PC-9 (cell line): ENCODE results near the gene ZNF654. TPM values are rescaled to one million over a fixed set of nuclear protein-coding genes. Genes with fewer than 3 reads are reported as not detected.

Experiments
- BruUV-seq: library from RNA; stranded (reverse); fragments of 400-500 nt; replicated peaks from 2 replicates; lab custom pipeline; 2021; lab: Mats Ljungman, UMichigan
- CTCF ChIA-PET: fragments of 300-600 bp; sonication (Branson Sonifier 250); formaldehyde crosslinking; loops from one replicate; lab custom pipeline; 2022; ENCODE audit warnings: antibody characterized with exemption; lab: Charles Lee
- POLR2A ChIA-PET: fragments of 300-600 bp; sonication (Branson Sonifier 250); formaldehyde crosslinking; loops from one replicate; lab custom pipeline; 2022; ENCODE audit warnings: antibody characterized with exemption; ENCODE audit not compliant: unreplicated experiment; lab: Charles Lee
- DNase-seq, 2 experiments: peaks; one replicate each; pipeline versions ENCODE4 v3.0.0 to v3.0.0-alpha.2; 2015 to 2022; ENCODE audit warnings: mixed read lengths in 1 of 2
- H2AFZ ChIP-seq: fragments of 200-600 bp; sonication (generic); 2 replicates; pipeline ENCODE4 v1.8.1; 2017; ENCODE audit warnings: antibody characterized with exemption
- H3F3A ChIP-seq: fragments of 200-600 bp; sonication (generic); 2 replicates; pipeline ENCODE4 v1.8.1; 2017; ENCODE audit warnings: antibody characterized with exemption, mild to moderate bottlenecking, low read depth; ENCODE audit not compliant: insufficient read depth
- H3K27ac ChIP-seq: fragments of 200-600 bp; sonication (generic); 2 replicates; pipeline ENCODE4 v1.6.1; 2016; ENCODE audit warnings: mixed run types
- H3K27me3 ChIP-seq: fragments of 200-600 bp; sonication (generic); 2 replicates; pipeline ENCODE4 v1.6.1; 2016; ENCODE audit warnings: low read depth, mixed run types; ENCODE audit not compliant: insufficient read depth
- H3K36me3 ChIP-seq: fragments of 200-600 bp; sonication (generic); 2 replicates; pipeline ENCODE4 v1.6.1; 2016; ENCODE audit warnings: low read depth, mixed run types
- H3K4me1 ChIP-seq: fragments of 200-600 bp; sonication (generic); replicated peaks from 2 replicates; pipeline ENCODE4 v1.6.1; 2016; ENCODE audit warnings: mixed run types; ENCODE audit not compliant: insufficient read depth
- H3K4me2 ChIP-seq: fragments of 200-600 bp; sonication (generic); 2 replicates; pipeline ENCODE4 v1.6.1; 2017; ENCODE audit warnings: mixed run types
- H3K4me3 ChIP-seq: fragments of 200-600 bp; sonication (generic); 2 replicates; pipeline ENCODE4 v1.6.1; 2016; ENCODE audit warnings: mixed run types
- H3K79me2 ChIP-seq: fragments of 200-600 bp; sonication (generic); 2 replicates; pipeline ENCODE4 v1.6.1; 2017; ENCODE audit warnings: low read depth, mixed run types
- H3K9me2 ChIP-seq: fragments of 200-600 bp; sonication (generic); 2 replicates; pipeline ENCODE4 v1.8.1; 2017; ENCODE audit warnings: mild to moderate bottlenecking; ENCODE audit not compliant: insufficient read depth
- H3K9me3 ChIP-seq: fragments of 200-600 bp; sonication (generic); 2 replicates; pipeline ENCODE4 v1.8.1; 2016; ENCODE audit warnings: low read depth; ENCODE audit not compliant: insufficient read depth
- H4K20me1 ChIP-seq: fragments of 200-600 bp; sonication (generic); 2 replicates; pipeline ENCODE4 v1.8.1; 2017; ENCODE audit not compliant: insufficient read depth
- CTCF ChIP-seq: fragments of 200-600 bp; sonication (generic); conservative IDR thresholded peaks from 2 replicates; pipeline ENCODE4 v1.6.1; 2017; ENCODE audit warnings: mixed run types, antibody characterized with exemption, mild to moderate bottlenecking, moderate library complexity
- EZH2 ChIP-seq: fragments of 200-600 bp; sonication (generic); IDR thresholded peaks from 2 replicates; pipeline ENCODE4 v1.8.0; 2017; ENCODE audit warnings: antibody characterized with exemption, low read depth
- intact Hi-C: fragments of 100-400 bp; cut with micrococcal nuclease; formaldehyde crosslinking; loops from one replicate; pipeline ENCODE4 v1.10.0; 2022; ENCODE audit not compliant: unreplicated experiment
- total RNA-seq: library from RNA; stranded (reverse); gene quantifications from 2 replicates; pipeline ENCODE4 v1.2.3, GENCODE V29; 2021

Gene ZNF654
- total RNA-seq, 1 experiment from 2014 or later: 9.6 TPM

GRCh38 chr3:88188436-88188835, 129.4 kb downstream of the ZNF654 start:
- Histone ChIP-seq H3K9me2 (no peaks in the 10 kb centered on the region), H2AFZ (no peak overlapping the region), H3K27me3 (no peaks in the 10 kb centered on the region), H4K20me1 (no peaks in the 10 kb centered on the region), H3K4me2 (no peak overlapping the region), H3K4me1 (no peaks in the 10 kb centered on the region), H3K27ac (no peak overlapping the region), H3K9me3 (no peaks in the 10 kb centered on the region), H3F3A (no peaks in the 10 kb centered on the region), H3K4me3 (no peak overlapping the region), H3K79me2 (no peaks in the 10 kb centered on the region), H3K36me3 (no peaks in the 10 kb centered on the region)
- TF ChIP-seq CTCF (no peak), EZH2 (no peak)
- intact Hi-C loops: no loop called here
- no peak for DNase-seq
- POLR2A ChIA-PET: no interaction called here
- BruUV-seq: no TSS peak
- CTCF ChIA-PET: no interaction called here

GRCh38 chr3:88189361-88189810, 130.3 kb downstream of the ZNF654 start:
- intact Hi-C loops: no loop called here
- H4K20me1 ChIP-seq: no peaks in the 10 kb centered on the region
- H3K9me2 ChIP-seq: no peaks in the 10 kb centered on the region
- CTCF ChIA-PET: no interaction called here
- DNase-seq: no peak
- BruUV-seq: no TSS peak
- no peaks in the 10 kb centered on the region for H3K27me3 ChIP-seq
- no peaks in the 10 kb centered on the region for H3F3A ChIP-seq
- H2AFZ ChIP-seq: 0 out of 2 replicates have a peak overlapping the region, but pooled peaks have one; percentile 47
- no peak overlapping the region for H3K4me3 ChIP-seq
- no peak overlapping the region for H3K27ac ChIP-seq
- no peaks in the 10 kb centered on the region for H3K9me3 ChIP-seq
- peak overlapping the region; percentile 40 for H3K4me2 ChIP-seq
- POLR2A ChIA-PET: no interaction called here
- no peaks in the 10 kb centered on the region for H3K36me3 ChIP-seq
- H3K79me2 ChIP-seq: no peaks in the 10 kb centered on the region
- TF ChIP-seq EZH2 (no peak), CTCF (no peak)
- no peaks in the 10 kb centered on the region for H3K4me1 ChIP-seq

GRCh38 chr3:88191872-88192409, 132.9 kb downstream of the ZNF654 start:
- H2AFZ ChIP-seq: no peak overlapping the region
- H3K9me3 ChIP-seq: no peaks in the 10 kb centered on the region
- CTCF ChIA-PET: no interaction called here
- no peak overlapping the region for H3K27ac ChIP-seq
- POLR2A ChIA-PET: no interaction called here
- H3K9me2 ChIP-seq: no peaks in the 10 kb centered on the region
- TF ChIP-seq CTCF (no peak), EZH2 (no peak)
- intact Hi-C loops: no loop called here
- H3K79me2 ChIP-seq: no peaks in the 10 kb centered on the region
- no peak for DNase-seq
- H3K4me3 ChIP-seq: no peak overlapping the region
- no peaks in the 10 kb centered on the region for H3K27me3 ChIP-seq
- no peaks in the 10 kb centered on the region for H4K20me1 ChIP-seq
- H3F3A ChIP-seq: no peaks in the 10 kb centered on the region
- H3K36me3 ChIP-seq: no peaks in the 10 kb centered on the region
- no TSS peak for BruUV-seq
- H3K4me2 ChIP-seq: no peak overlapping the region
- H3K4me1 ChIP-seq: no peaks in the 10 kb centered on the region
